ENCODE data around the gene NUP50.

NUP50 gene

GRCh38 chr22:45163099-45163450 lies 650 bp upstream of the NUP50 start:
- ChIA-PET POLR2A (interaction anchor here (0.6 to 1.7 kb wide), 21 partner anchors 11 to 235 kb away, joined by 3 to 16 read pairs (median 4); no protein-coding TSS in a partner anchor), CTCF (no interaction called here)
- DNase-seq (ENCODE audit: extremely low spot score): peak; percentile 41
- no peak for TF ChIP-seq FOXK2 (IDR thresholded peaks at IDR 0.05)
- no peak for TF ChIP-seq ELF4 (IDR thresholded peaks at IDR 0.05)
- no peak for TF ChIP-seq LEF1 (IDR thresholded peaks at IDR 0.05; ENCODE audit: borderline replicate concordance)
- TF ChIP-seq ZNF384 (IDR thresholded peaks at IDR 0.05): peak; percentile 82

DNA sequence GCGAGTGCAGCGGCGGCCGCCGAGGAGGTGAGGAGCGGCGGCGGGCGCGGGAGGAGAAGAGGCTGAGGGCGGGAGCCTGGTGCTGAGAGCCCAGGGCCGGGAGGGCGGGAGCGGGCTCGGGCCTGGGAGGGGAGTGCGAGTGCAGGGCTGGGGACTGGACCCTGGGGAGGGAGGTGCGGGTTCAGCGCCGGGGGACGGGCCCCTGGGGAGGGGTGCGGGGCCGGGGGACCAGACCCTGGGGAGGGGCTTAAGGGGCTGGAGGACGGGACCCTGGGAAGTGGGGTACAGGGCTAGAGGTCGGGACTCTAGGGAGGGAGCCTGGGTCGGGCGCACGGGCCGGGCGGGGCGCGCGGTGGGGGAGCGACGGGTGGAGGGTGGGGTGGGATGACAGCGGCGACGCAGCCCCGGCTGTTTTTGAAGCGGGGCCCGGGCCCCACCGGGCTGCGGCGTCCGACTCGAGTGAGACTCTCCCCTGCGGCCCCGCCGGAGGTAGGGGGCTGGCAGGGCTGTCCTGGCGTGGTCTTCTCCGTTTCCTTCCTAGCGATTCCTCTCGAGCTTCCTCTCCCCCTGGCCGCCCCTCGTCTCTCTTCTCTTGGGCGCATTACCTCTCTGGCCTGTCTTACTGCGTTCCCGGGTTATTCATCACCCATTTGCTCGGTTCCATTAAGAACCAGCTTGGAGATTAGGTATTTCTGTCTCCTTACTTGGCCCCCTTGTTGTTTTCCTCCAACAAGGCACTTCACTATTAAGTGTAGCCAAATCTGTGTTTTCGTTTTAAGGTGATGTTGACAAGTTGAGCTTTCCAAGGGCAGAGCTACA lies 754 bp downstream of the NUP50 start:
- POLR2A ChIA-PET: interaction anchor here (0.5 to 1.7 kb wide), 26 partner anchors 9 to 237 kb away, joined by 3 to 16 read pairs (median 4); no protein-coding TSS in a partner anchor
- peak; percentile 51 for DNase-seq (ENCODE audit: extremely low spot score)
- CTCF ChIA-PET: interaction anchor here (1.0 kb wide), 1 partner anchor 195 kb away, joined by 3 read pairs; no protein-coding TSS in a partner anchor
- TF ChIP-seq ZNF384 (IDR thresholded peaks at IDR 0.05): no peak
- TF ChIP-seq ELF4 (IDR thresholded peaks at IDR 0.05): no peak
- no peak for TF ChIP-seq SP1 (IDR thresholded peaks at IDR 0.05)
- no peak for TF ChIP-seq NFRKB (IDR thresholded peaks at IDR 0.05)
- no peak for TF ChIP-seq SUZ12 (IDR thresholded peaks at IDR 0.05)
- TF ChIP-seq LEF1 (IDR thresholded peaks at IDR 0.05; ENCODE audit: borderline replicate concordance): no peak
- no peak for TF ChIP-seq FOXM1 (IDR thresholded peaks at IDR 0.05; ENCODE audit: borderline replicate concordance)
- TF ChIP-seq FOXA1 (IDR thresholded peaks at IDR 0.05): no peak
- no peak for TF ChIP-seq L3MBTL2 (conservative IDR thresholded peaks at IDR 0.05)
- no peak for TF ChIP-seq FOXK2 (IDR thresholded peaks at IDR 0.05)
- no peak for TF ChIP-seq PKNOX1 (IDR thresholded peaks at IDR 0.05)

DNA sequence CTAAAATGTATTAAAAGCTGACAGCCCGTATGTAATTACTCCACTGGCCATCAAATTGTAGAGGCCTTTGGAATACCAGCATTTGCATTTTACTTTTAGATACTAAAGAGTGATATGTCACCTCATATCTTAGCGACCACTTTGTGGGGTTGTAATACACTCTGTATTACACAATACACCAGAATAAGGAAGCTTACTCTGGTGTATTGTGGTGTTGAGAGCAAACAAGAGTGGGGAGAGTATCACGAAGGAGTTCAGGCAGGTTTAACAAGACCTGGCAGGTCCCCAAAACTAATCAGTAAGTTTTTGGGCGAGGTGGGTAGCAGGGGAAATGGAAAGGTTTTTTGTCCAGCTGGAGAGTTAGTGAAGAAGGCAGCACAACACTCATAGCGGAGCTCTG lies 3.2 kb downstream of the NUP50 start:
- TF ChIP-seq ARNT (IDR thresholded peaks at IDR 0.05) (no peak), FOXM1 (IDR thresholded peaks at IDR 0.05; ENCODE audit: borderline replicate concordance) (no peak), FOXA1 (IDR thresholded peaks at IDR 0.05) (no peak), ELF4 (IDR thresholded peaks at IDR 0.05) (no peak), ZNF384 (IDR thresholded peaks at IDR 0.05) (no peak), HDGF (IDR thresholded peaks at IDR 0.05; ENCODE audit: borderline replicate concordance) (no peak), FOXK2 (IDR thresholded peaks at IDR 0.05) (no peak)

GRCh38 chr22:45169591-45170466 lies 6.1 kb downstream of the NUP50 start:
- ChIA-PET POLR2A (no interaction called here), CTCF (no interaction called here)
- no peak for DNase-seq (ENCODE audit: extremely low spot score)
- TF ChIP-seq PKNOX1 (IDR thresholded peaks at IDR 0.05) (no peak), SP1 (IDR thresholded peaks at IDR 0.05) (no peak), TARDBP (IDR thresholded peaks at IDR 0.05) (no peak), CTBP1 (IDR thresholded peaks at IDR 0.05; ENCODE audit: borderline replicate concordance) (no peak), NFRKB (IDR thresholded peaks at IDR 0.05) (no peak), ARNT (IDR thresholded peaks at IDR 0.05) (no peak), SUZ12 (IDR thresholded peaks at IDR 0.05) (no peak), LEF1 (IDR thresholded peaks at IDR 0.05; ENCODE audit: borderline replicate concordance) (no peak), HDGF (IDR thresholded peaks at IDR 0.05; ENCODE audit: borderline replicate concordance) (no peak), FOXA1 (IDR thresholded peaks at IDR 0.05) (no peak), ELF4 (IDR thresholded peaks at IDR 0.05) (no peak), FOXK2 (IDR thresholded peaks at IDR 0.05) (no peak), FOXM1 (IDR thresholded peaks at IDR 0.05; ENCODE audit: borderline replicate concordance) (no peak), L3MBTL2 (conservative IDR thresholded peaks at IDR 0.05) (no peak), BHLHE40 (IDR thresholded peaks at IDR 0.05; ENCODE audit: borderline replicate concordance) (no peak), ZNF384 (IDR thresholded peaks at IDR 0.05) (no peak)

More for the DNA sequence above, 3.2 kb downstream of the NUP50 start:
- POLR2A ChIA-PET: no interaction called here
- CTCF ChIA-PET: interaction anchor here (0.7 kb wide), 1 partner anchor 107 kb away, joined by 3 read pairs; no protein-coding TSS in a partner anchor
- DNase-seq (ENCODE audit: extremely low spot score): no peak

GRCh38 chr22:45171830-45172229 lies 8.1 kb downstream of the NUP50 start:
- no peak for TF ChIP-seq L3MBTL2 (conservative IDR thresholded peaks at IDR 0.05)
- ChIA-PET CTCF (no interaction called here), POLR2A (no interaction called here)
- DNase-seq (ENCODE audit: extremely low spot score): no peak

- TF ChIP-seq SUZ12 (IDR thresholded peaks at IDR 0.05) (no peak), PKNOX1 (IDR thresholded peaks at IDR 0.05) (no peak), ELF4 (IDR thresholded peaks at IDR 0.05) (no peak), ZNF384 (IDR thresholded peaks at IDR 0.05) (no peak), SP1 (IDR thresholded peaks at IDR 0.05) (no peak), LEF1 (IDR thresholded peaks at IDR 0.05; ENCODE audit: borderline replicate concordance) (no peak), L3MBTL2 (conservative IDR thresholded peaks at IDR 0.05) (no peak), TARDBP (IDR thresholded peaks at IDR 0.05) (no peak), BHLHE40 (IDR thresholded peaks at IDR 0.05; ENCODE audit: borderline replicate concordance) (no peak), FOXM1 (IDR thresholded peaks at IDR 0.05; ENCODE audit: borderline replicate concordance) (no peak), FOXK2 (IDR thresholded peaks at IDR 0.05) (no peak), NFRKB (IDR thresholded peaks at IDR 0.05) (no peak), HDGF (IDR thresholded peaks at IDR 0.05; ENCODE audit: borderline replicate concordance) (no peak)
- no peak for DNase-seq (ENCODE audit: extremely low spot score)
- POLR2A ChIA-PET: interaction anchor here (0.7 to 1.7 kb wide), 2 partner anchors 8 to 9 kb away, joined by 3 to 4 read pairs; partner anchors contain the start of gene NUP50
- CTCF ChIA-PET: interaction anchor here (1.0 kb wide), 1 partner anchor 17 kb away, joined by 3 read pairs; no protein-coding TSS in a partner anchor
Measured at GRCh38 chr22:45172881-45173585, 9.3 kb downstream of the NUP50 start.
